Middle frontal gyrus (tissue), 1 donor: ENCODE data around the gene MSI1.
A peak's percentile ranks its signal among the peaks of the same experiment; 100 is the strongest.

ENCODE experiments used
- DNase-seq: peaks from one replicate; pipeline ENCODE4 v3.0.0-alpha.2; 2015; ENCODE audit warnings: low spot score; ENCODE audit errors: extremely low spot score

The MSI1 gene

DNA sequence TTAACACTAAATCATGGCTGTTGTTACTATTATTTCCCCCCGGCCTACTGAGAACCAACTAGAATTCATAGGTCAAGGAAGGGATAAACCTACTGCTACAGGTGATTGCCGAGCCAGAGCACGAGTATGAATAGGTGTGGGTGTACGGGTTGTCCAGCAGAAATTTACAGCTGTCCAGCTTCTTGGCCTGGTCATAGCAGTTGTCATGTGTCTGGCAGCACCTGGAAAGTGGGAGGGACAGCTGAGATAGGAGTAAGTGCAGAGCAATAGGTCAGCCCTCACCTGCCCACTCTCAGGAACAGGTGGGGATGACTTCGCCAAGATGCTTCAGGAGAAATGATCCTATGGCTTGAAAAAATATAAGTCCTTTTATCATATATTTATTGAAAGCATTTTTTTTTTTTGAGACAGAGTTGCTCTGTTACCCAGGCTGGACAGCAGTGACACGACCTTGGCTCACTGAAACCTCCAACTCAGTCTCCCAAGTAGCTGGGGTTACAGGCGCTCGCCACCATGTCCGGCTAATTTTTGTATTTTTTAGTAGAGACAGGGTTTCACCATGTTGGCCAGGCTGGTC lies 44.0 kb downstream of the MSI1 start:
- DNase-seq: no peak

DNA sequence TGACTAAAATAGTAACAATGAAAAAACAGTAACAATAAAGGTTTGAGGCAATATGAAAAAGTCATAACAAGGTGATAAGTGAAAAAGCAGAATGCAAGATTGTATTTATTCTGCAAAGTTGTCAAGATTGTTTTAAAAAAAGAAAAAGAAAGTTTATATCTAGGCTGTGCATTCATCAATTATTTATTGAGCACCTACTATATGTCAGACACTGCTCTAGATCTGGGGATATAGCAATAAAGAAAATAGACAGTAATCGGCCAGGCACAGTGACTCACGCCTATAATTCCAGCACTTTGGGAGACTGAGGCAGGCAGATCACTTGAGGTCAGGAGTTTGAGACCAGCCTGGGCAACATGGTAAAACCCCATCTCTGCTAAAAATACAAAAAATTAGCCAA lies 45.2 kb downstream of the MSI1 start:
- DNase-seq: no peak

DNA sequence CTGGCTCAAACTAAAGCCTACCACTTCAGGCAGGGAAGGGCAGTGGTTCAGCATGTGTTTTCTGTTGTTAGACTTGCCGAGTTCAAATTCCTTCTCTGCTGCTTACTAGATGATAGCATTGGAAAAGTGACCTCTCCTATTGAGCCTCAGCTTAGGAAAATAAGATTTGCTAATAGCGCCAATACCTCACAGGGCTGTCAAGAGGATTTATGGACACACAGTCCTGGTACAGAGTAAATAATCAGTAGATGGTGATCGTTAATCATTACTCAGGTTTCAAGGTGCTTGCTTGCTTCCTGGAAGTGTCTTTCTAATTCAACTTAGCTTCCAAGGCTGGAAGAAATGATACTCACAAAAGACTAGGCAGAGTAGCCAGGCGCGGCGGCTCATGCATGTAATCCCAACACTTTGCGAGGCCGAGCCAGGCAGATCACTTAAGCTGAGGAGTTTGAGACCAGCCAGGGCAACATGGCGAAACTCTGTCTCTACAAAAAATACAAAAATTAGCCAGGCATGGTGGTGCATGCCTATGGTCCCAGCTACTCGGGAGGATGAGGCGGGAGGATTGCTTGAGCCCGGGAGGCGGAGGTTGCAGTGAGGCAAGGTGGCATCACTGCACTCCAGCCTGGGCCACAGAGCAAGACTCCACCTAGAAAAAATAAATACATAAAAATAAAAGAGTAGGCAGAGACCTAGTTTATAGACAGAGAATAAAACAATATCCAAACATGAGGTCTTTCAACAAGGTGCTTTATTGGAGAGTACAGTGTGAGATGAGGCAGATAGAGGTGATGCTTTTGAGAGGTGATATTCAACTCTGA lies 47.4 kb downstream of the MSI1 start:
- no peak for DNase-seq

DNA sequence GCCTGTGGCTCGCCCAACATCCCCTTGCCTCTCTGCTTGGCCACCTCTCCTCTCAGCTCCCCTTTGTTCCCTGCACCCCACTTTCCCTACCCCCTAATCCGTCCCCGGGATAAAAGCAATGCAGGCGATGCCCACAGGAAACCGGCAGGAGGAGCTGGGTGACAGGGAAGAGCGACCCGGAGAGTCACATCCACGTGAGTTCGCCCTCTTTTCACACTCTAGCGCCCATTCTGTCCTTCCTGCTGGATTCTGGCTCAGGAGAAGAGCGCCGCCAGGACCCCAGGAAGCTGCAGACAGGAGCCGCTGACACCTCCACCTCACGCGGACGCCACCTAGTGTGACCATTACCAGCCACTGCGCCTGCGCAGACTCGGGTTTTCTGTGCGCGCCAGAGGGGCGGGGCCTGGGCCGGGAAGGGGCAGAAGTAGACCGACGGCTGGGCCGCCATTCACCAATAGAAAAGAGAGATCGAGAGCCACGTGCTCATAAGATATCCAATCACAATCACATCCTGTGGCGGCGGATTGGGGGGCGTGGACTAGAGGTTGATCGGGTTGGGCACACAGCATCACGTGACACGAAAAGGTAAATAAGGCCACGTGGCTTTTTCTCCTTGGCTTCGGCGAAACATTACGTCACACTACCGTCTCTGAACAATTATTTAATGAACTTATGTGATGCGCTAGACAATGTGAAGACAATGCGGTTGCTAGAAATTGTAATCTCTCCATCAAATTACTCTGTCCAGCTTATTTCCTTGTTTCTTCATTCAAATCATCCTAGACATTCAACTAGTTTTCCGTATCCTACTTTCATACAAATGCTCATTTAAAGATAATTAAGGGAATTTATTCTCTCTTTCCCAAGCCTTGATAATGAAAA lies 51.5 kb downstream of the MSI1 start:
- peak; percentile 98 for DNase-seq

DNA sequence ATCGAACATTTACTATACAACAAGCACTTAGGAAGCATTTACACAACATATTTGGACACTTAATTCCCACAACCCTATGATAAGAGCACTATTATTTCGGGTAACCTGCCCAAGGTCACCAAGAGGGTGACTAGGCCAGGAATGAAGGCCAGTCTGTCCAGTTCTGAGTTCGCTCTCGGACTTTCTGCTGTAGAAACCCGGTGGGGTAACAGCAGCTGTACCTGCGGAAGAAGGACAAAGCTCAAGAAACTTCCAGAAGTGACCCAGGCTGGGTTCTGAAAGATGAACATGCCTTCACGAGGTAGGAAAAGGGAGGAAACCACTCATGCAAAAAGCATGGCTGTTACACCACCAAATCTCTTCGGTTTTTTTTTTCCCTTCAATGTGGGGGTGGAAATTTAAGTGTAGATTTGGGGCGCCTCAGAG lies 52.2 kb downstream of the MSI1 start:
- DNase-seq: no peak

DNA sequence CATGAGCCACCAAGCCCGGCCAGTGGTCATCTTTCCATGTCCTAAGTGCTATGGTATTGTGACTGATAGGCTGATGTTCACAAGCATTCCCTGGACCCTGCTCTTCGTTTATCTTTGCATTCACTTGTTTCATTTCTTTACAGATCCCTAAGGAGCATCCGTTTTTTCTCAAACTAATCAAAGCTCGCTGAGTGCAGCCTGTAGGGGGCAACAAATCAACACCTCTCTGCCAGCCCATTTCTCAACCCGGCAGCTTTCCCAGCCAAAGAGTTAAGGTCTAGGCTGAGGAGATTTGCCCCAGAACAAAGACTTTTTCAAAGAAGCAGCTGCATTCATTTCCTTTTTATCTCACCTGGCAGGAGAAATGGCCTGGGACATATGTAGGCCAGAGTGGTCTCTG lies 54.7 kb downstream of the MSI1 start:
- no peak for DNase-seq

DNA sequence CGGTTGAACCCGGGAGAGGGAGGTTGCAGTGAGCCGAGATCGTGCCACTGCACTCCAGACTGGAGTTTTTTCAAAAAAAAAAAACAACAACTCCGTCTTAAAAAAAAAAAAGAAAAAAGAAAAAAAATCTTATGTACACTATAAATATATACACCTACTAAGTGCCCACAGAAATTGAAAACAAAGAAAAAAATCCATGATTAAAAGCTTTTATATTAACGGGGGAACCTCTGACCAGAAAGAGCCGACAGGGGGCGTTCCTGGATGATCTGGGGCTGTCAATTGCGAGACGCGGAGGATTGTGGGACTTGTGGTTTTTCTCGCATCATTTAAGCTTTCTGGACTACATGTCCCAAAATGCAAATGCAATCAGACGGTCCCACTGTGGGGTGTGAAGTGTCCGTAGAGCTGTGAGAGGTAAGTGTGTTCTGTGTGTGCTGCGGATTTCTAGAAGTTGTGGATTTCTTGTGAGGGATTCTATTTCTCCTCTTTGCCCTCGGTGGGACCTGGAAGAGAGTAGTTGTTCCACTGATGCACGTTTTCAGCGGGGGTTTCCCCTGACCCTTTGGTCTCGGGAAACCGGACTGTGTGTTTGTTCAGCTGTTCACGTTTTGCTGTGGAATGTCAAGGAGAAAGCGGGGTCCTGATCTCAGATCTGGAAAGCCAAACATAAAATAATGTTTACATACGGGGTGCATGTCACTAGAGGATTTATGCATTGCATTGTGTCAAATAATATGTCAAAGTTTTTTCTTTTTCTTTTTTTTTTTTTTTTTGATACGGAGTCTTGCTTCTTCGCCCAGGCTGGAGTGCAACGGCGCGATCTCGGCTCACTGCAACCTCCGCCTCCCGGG lies 66.8 kb downstream of the MSI1 start, which contains the start of gene SIRT4:
TSS of gene SIRT4 (plus strand) at position 360 of the 854 bp plus-strand sequence. CDS start 1,241 bp downstream, outside the sequence.
- DNase-seq: peak; percentile 89

DNA sequence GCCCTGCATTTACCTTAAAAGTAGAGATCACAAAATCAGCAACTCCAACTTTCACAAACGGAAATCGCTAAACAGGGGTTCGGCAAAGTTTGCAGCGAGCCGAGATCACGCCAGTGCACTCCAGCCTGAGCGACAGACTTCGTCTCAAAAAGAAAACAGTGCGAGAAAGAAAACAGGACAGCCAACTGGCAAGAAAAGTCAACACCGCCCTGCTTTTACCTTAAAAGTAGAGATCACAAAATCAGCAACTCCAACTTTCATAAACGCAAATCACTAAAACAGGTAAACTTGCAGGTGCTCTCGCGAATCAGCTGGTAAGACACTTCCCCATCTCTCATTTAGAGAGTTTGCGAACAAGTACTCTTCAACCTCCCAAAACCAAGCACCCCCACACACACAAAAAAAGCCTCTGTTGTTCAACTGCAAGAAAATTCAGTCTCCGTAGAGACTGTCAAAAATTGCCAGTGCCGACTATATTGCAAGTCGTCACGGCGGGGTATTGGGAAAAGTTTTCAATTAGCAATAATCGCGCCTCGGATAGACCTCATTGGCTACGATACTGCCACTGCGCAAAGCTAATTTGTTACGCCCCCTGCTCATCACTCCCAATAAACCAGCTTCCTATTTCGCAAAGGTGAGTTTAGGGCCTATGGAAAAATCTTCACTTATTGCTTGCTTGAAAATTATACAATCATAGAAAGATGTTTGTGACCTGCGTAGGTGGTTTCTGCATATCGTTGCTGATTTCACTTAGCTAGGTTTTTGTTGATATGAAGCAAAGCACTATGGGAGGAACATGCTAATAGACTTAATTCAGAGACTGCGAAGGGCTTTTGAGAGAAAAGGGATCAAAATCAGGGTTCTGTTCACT lies 76.1 kb downstream of the MSI1 start, which contains the start of gene RNU4-1:
TSS of gene RNU4-1 (minus strand) at position 577 of the 871 bp plus-strand sequence.
- DNase-seq: peak; percentile 73

DNA sequence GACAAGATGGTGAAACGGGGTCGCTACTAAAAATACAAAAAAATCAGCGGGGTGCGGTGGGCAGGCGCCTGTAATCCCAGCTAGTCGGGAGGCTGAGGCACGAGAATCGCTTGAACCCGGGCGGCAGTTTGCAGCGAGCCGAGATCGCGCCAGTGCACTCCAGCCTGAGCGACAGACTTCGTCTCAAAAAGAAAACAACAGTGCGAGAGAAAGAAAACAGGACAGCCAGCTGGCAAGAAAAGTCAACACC lies 76.6 kb downstream of the MSI1 start:
- DNase-seq: no peak
